Stimulated activated CD4-positive, alpha-beta T cell treated with anti-CD3 and anti-CD28 coated beads, Interleukin-15, amount 100 ng/mL, for 24 hours (primary cell): Measurements from ENCODE around the gene RDX.
"Not testable (repeated sequence)": the region's sequence is repeated elsewhere in the genome, so short reads cannot be mapped to it uniquely, and the experiment has no call there.

Experiments
- DNase-seq: peaks from one replicate; pipeline ENCODE4 v3.0.0-alpha.2; 2020

The RDX gene

DNA sequence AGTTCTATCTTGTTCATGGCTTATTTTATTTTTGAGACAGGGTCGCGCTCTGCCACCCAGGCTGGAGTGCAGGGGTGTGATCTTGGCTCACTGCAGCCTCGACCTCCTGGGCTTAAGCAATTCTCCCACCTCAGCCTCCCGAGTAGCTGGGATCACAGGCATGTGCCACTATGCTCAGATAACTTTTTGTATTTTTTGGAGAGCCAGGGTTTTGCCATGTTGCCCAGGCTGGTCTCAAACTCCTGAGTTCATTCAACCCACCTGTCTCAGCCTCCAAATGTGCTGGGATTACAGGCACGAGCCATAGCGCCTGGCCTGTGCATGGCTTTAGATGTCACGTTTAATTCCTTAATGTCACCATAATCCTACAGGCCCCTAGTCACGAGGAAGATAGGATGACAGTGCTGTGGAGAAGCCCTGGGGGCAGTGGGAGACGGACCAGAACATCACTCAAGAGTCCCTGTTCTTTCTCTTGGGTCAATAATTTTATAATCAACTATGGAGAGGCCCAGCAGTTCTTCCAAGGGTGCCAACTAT lies 99.5 kb downstream of the RDX start:
- DNase-seq, result no peak

DNA sequence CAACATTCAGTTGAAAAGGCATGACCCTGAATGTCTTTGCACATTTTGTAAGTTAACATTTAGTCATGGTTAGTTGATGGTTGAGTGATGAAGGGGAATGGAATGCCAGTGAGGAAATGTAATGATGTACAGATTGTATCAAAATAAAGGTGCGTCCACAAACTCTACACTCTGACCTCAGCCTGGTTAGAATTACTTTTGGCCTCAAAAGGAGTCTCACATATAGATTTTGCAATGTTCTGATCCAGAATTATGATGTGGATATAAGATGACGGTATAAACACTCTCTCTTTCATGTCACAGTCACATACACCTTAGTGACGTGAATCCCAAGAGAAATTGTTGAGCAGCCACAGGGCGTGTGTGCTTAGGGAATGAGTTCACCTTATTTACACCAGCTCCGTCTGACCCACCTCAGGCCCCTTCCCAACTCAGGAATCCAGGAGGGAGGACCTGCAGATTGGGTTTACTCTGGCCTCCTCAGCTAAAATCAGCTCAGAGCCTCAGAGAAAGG lies 100.1 kb downstream of the RDX start:
- no peak for DNase-seq

DNA sequence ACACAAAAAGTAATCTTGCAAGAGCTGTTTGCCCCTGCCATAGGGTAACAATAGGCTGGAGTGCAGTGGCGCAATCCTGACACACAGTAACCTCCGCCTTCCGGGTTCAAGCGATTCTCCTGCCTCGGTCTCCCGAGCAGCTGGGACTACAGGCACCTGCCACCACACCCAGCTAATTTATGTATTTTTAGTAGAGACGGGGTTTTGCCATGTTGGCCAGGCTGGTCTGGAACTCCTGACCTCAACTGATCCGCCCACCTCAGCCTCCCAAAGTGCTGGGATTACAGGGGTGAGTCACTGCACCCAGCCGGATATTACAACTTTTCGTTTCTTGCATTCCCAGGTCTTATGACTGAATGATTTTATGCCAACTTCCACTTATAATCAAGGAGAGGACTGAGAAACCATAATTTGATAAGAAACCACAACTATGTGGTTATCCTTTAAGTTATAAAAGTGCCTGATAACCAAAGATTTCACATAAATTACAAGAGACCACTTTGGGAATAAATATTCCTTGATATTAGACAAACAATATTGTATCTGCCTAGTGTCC lies 102.1 kb downstream of the RDX start:
- DNase-seq, result not testable (repeated sequence)

DNA sequence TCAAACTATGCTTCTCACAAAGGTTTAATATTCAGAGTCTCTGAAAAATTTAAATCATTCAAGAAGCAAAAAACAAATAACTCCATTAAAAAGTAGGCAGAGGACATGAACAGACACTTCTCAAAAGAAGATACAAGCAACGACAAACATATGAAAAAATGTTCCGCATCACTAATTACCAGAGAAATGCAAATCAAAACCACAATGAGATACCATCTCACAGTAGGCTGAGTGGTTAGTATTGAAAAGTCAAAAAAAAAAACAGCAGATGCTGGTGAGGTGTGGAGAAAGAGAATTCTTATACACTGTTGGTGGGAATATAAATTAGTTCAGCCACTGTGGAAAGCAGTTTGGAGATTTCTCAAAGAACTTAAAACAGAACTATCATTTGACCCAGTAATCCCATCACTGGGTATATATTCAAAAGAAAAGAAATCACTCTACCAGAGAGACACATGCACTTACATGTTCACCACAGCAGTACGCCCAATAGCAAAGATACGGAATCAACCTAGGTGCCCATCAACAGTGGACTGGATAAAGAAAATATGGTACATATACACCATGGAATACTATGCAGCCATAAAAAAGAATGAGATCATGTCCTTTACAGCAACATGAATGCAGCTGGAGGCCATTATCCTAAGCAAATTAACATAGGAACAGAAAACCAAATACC lies 103.7 kb downstream of the RDX start:
- not testable (repeated sequence) for DNase-seq

DNA sequence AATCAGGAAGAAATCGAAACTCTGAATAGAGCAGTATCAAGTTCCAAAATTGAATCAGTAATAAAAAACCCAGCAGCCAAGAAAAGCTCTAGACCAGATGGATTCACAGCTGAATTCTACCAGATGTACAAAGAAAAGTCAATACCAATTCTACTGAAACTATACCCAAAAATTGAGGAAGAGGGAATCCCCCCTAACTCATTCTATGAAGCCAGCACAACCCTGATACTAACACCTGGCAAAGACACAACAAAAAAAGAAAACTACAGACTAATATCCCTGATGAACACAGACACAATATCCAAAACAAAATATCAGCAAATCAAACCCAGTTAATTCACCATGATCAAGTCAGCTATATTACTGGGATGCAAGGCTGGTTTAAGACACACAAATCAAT lies 105.5 kb downstream of the RDX start:
- DNase-seq, result no peak

DNA sequence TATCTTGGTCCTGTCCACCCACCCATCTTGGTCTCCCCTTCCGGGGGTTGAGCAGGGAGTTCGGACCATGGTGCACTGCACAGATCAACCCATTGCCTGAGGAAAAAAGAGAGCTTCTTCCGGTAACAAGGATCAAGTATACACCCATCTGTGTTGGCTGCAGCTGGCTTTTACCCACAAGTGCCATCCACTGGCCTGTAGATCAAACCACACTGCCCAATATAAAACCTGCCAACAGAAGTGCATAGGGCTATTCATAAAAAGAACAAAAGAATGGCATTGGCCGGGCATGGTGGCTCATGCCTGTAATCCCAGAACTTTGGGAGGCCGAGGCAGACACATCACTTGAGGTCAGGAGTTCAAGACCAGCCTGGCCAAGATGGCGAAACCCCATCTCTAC lies 108.7 kb downstream of the RDX start:
- DNase-seq, result no peak

DNA sequence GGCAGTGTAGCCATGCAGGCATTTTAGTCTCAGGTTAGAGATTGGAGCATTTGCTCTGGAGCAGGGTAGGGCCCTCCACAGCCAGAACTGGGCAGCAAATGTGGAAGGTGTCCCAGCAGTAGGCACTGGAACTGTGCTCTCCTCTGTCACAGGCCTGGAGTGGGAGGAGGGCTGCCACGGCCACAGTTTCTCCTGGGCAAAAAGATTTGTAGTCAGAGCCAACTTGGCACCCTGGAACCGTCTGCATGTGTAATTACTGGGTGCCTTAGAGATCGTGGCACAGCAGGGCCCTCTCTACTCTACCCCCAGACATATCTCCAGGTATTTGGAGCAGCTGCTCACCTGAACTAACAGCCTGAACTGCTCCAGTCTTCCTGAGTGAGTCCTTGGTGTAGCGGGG lies 109.5 kb downstream of the RDX start:
- DNase-seq, result no peak

DNA sequence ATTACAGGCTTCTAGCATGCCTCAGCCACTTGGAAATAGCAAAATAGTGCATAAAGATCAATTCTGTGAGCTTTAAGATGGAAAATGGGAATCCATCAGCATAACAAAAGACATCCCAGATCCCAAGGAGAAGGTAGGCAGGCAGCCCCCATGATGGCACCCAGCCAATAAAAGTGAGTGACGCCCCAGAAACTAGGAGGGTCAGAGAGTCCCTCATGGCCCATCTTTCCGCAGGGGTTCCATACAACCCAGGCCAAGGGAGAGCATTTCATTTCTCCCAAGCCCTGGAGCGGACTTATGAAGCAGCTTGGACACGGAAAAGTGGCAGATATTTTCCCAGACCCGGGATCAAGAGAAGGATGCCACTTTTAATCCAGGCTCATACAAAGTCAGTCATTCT lies 110.0 kb downstream of the RDX start:
- DNase-seq, result no peak

DNA sequence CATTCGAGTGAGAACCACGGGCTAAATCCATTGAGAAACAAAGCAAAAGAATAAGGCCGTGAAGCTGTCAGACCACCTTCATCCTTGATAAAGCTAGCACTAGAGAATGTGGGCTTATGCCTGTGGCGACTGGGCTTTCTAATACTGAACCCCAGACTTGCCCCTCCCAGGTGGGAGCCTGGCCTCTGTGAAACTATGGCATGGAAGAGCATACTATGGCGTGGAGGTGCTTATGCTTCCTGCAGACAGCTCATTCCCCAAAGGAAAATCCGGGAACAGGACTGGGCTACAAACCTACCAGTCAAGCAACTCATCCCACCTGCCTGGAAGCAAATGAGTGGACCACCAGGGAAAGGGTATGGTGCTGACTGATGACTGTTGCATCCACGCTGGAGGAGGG lies 110.8 kb downstream of the RDX start:
- DNase-seq, result no peak

DNA sequence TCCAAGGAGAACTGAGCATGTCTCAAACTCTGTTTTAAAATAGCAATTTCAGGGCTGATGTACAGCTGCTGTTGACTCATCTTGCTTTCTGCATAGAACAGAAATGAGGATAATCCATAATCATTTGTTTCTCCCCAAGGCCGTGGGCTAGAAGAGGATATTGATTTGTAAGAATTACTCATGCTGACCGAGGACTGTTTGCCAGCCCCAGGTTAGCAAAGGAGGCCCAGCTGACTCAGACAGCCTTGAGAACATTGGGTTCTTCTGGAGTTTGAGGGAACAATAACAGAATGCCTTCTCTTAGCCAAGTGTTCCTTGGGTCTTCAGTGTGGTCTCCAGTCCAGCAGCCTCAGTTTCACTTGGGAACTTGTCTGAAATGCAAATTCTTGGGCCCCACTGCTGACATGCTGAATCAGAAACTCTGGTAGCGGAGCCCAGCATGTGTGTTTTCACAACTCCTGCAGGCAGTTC lies 111.3 kb downstream of the RDX start:
- DNase-seq, result no peak

DNA sequence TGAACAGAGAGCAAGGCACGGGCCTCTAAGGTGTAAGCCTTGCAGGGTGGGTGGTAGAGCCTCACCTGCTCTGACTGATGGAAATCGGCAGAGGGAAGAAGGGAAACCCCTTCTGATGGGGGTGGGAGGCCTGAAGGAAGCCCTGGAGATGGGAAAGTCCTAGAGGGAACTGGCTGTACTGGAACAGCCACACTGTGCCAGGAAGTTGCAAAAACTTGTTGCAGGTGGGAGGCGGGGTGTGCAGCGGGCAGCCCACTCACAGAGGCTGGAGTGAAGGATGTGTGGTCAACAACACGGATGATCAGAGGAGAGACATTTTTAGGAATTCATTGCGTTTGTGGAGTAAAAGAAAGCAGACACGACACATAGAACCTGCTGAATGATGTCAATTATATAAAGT lies 112.0 kb downstream of the RDX start:
- no peak for DNase-seq

DNA sequence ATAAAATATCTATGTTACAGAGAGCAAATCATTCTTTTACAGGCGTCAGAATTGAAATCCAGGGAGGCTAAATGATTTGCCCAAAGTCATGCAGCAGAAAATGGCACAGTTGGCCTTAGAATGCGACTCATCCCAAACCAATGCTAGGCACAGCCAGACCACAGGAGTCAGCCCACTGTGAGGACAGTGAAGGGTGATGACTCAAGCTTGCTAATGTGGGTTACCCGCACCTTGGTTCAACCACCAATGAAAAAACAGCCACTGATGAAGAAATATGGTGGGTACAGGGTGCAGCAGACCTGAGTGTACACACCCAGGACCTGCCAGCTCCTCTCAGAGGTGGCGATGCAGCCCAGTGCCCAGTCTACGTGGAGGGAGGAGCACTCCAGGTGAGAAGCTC lies 113.5 kb downstream of the RDX start:
- DNase-seq, result no peak

DNA sequence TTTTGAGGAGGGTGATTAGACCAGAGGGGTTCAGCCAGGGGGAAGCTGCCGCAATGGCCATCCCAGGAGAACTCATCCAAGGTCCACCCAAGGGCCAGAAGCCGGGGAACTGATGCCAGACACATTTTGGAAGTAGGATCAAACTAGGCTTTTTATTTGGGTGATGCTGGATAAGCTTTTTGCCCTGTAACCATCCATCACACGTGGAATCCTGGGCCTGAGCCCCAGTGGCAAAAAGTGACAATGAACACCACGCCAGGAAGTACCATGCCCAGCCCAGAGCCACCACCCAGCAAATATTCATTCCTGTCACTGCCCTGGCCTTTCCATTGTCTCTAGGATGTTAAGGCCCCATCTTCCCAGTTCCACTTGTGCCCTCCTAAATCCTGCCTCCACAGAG lies 117.3 kb downstream of the RDX start:
- DNase-seq, result no peak

DNA sequence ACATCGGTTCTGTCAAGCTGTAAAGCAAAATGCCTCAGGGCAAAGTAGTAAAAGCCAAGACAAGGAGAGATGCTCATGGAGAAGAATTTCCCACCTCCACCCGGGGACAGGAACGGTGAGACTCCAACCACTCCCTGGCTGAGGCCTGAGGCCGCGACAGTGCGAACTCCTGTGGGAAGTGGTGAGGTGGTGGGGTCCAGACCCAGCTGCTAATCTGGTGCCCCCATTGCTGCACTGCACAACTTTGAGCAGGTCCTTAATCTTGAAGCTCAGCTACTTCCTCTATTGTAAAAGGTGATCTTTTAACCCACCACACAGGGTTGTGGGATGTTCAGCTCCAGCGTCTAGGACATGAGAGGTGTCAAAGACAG lies 119.3 kb downstream of the RDX start:
- DNase-seq, result no peak

DNA sequence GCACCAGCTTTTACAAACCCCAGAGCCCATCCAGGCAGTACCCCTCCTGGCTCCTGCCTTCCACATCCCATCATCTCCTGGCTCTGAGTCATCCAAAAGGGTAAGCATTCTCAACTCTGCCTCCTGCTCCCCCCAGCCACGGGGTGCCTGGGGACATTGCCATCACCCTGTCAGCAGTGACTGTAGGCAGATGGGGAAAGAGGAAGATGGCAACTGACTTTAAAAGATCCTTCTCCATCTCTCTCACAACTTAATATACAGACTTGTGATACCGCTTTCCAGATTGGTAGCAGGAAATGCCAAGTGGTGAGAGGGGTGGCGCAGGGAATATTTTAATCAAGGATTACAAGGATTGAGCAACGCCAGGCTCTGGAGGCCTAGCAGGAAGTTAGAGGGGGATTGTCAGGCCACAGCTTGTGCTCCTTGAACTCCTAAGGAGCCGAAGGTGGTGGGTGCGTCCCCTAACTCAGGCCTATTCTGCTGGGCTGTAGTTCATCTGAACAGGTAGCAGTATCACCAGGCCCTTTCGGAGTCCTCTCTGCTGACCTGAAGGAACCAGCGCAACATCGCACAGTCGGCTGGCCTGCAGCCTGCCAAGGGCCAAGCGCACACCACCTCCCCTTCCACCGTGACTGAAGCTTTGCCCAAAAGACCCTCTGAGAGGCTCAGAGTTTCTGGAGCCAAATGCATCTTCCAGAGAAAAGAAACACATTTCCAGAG lies 119.9 kb downstream of the RDX start:
- no peak for DNase-seq

DNA sequence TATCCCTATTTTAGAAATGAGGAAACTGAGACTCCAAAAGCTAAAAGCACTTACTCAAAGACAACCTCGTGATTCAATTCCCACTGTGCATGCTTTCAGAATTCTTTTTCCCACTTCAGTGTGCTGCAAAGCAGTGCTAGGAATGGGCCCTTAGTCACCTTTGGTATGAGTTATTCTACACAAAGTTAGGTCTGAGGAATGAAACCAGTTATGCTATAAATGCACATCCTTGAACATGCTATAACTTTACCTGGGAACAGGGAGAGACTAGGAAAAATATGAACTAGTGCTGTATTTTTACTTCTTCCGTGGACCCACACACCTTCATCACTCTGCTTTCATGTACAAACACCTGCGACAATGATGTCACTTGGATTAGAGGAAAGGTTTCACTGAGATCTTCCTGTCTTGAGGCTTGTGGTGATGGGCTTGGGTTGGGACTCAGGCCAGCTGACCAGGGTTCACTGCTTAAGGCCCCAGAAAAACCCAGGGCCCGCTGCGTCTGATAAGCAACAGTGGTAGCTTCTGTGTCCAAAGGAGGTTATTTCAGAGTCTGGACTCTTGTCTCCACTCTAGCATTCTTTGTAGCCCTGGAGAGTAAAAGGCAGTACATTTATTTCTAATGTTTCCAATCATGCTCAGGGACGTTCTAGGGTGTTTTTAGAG lies 121.6 kb downstream of the RDX start:
- no peak for DNase-seq

DNA sequence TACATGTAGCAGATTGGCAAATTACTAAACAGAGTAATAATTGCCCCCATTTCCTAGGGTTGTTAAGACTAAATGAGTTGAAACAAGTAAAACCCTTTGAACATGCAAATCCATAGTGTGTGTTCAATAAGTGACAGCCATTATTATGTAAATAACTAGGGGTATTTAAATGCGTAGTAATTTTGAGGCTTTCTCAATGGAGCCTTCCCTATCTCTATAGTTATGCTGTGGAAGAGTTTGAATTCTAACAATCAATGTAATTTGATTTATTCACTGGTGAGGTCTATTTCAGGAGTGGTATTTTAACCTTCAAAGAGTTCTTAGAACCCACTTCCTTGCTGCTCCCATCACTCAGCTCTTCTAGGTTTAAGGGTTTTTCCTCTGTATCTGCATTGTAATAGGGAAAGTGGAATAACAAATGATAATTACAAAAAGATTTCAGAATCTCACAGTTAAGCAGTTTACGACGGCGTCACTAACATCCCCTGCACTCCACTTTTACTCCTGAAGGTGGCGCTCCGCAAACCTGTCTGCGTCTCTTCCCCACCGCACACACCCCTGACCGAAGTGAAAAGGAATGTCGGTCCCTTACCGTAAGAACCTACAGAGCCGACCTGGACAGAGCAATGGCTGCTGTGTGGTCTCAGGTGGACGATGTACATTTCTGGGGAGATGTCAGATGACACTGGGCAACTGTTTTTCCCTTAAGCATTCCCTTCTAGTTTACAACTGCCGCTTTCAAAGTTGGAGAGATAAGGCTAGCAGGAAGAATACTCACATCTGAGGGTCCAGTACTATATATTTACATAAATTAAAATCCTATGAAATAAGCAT lies 122.4 kb downstream of the RDX start:
- DNase-seq, result peak; percentile 78

DNA sequence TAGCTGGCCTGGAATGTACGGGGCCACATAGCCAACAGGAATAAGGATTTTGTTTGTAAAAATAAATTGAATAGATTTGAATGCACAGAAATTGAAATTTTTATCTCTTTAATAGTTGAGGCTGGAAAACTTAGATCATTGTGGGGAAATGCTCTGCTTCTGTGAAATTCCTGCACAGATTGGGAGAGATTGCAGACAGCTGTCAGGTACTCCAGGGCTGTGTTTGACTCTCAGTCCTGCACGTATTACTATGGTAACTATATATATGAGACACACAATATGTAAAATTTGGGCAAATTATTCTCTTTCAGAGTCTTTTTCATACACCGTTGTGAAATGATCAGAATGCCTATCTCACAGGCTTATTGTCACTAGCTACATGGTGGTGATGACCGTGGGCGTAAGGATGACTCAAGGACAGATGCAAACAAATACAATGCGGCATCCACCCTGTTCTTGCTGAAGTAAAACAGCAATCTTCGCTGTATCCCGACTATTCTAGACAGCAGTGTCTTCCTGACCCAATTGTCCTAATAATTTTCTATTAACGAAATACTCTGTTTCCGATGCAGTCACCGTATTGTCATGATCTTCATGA lies 123.8 kb downstream of the RDX start:
- DNase-seq, result peak; percentile 13

DNA sequence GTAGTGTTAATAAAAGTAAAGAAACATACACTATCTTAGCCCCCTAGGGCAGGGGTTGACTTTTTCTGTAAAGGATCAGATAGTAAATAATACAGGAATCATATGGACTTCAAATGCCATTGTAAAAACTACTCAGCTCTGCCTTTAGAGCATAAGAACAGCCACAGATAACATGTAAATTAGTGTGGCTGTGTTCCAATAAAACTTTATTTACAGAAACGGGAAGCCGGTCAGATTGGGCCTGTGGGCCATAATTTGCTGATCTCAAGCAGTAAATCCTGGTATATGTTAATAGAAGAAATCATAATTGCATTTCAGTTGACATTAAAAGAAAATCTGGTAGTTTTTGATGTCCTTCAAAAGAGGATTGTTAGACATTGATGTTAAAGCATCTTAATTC lies 126.7 kb downstream of the RDX start:
- DNase-seq, result no peak

DNA sequence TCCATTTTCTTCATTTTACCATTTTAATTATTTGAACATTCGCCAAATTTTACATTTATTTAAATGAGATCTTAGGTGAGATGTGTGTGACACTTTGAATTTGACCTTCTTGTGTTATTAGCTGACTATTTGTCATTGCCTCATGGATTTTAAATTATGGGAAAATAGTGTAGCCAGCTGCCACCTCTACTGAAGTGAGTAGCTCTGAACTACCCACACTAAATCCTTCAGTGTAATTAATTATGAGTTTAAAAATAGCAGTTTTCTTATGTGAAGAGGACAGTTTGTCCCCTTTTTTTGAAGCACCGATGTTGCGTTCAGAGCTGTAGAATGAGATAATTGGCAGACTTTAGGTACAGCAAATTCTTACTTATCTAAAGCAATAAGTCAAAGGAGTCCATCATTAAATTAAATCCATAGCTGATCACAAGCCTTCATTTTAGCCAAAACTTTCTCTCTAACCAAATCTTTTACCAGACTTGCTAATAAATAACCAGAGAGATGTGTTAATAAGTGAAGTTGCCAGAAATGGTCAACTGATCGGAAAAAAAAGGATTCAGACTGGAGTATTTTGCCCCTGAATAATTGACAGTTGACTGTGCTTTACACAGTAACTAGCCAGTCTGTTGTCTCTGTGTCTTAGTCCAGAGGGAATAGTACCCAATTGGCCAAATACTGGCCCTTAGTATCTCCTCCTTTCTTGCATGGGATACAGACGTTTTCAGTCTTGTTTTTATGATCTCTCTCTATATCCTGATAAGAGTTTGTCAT lies 128.2 kb downstream of the RDX start:
- DNase-seq, result no peak
